ENCODE results near the gene CD70. TPM values are rescaled to one million over a fixed set of nuclear protein-coding genes. Genes with fewer than 3 reads are reported as not detected.

CD70 gene, protein sequence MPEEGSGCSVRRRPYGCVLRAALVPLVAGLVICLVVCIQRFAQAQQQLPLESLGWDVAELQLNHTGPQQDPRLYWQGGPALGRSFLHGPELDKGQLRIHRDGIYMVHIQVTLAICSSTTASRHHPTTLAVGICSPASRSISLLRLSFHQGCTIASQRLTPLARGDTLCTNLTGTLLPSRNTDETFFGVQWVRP
- 4.2 TPM in 1 of 2 replicates, not detected in the other for total RNA-seq

DNA sequence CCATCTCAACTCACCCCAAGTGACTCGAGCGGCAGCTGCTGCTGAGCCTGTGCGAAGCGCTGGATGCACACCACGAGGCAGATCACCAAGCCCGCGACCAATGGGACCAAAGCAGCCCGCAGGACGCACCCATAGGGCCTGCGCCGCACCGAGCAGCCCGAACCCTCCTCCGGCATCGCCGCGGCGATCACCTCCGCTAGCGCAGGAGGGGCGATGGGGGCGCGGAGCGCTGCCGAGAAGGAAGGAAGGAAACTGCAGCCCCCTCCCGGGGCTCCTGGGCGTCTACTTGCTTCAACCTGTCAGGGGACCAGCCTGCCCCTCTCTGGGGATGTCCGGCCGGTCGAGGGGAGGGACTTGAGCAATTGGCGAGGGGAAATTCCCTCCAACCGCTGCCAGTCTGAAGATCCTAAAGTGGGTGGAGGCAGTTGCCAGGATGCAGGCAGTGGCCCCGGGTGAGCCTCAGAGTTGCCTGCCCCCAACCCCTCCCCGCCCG lies at the start of gene CD70:
Gene CD70 (minus strand): TSS at position 324 of the 493 bp plus-strand sequence. CDS start 148 bp downstream, at position 176.

Small RNAs within 50 kb of the gene (small RNA-seq; reads per million reads assigned to genes)
- not detected for gene RF00019

Other genes with a start within 250 kb of the CD70 start
- 38.4 and 43.6 TPM in 2 replicates for gene CLPP, start 229.6 kb downstream of the CD70 start, total RNA-seq
- gene ALKBH7, start 218.4 kb downstream of the CD70 start, total RNA-seq: 43.6 and 49.8 TPM in 2 replicates
- 1.2 and 1.6 TPM in 2 replicates for gene PSPN, start 215.2 kb downstream of the CD70 start, total RNA-seq
- gene GTF2F1, start 198.0 kb downstream of the CD70 start, total RNA-seq: 49.9 and 51.7 TPM in 2 replicates
- gene KHSRP, start 166.3 kb downstream of the CD70 start, total RNA-seq: 65.1 and 85.7 TPM in 2 replicates
- 0.11 TPM in 1 of 2 replicates, not detected in the other for gene SLC25A41, start 157.4 kb downstream of the CD70 start, total RNA-seq
- gene SLC25A23, start 131.4 kb downstream of the CD70 start, total RNA-seq: 27.4 and 29.1 TPM in 2 replicates
- 0.32 TPM in 1 of 2 replicates, not detected in the other for gene CRB3, start 126.9 kb downstream of the CD70 start, total RNA-seq
- not detected in 2 replicates for gene DENND1C, start 109.4 kb downstream of the CD70 start, total RNA-seq
- not detected in 2 replicates for gene TUBB4A, start 88.8 kb downstream of the CD70 start, total RNA-seq
- 2.6 and 5.4 TPM in 2 replicates for gene TNFSF9, start 60.1 kb downstream of the CD70 start, total RNA-seq
- gene TNFSF14, start 79.0 kb upstream of the CD70 start, total RNA-seq: not detected in 2 replicates
- gene C3, start 129.5 kb upstream of the CD70 start, total RNA-seq: 5.4 and 14.7 TPM in 2 replicates
- gene GPR108, start 146.4 kb upstream of the CD70 start, total RNA-seq: 45.1 and 45.2 TPM in 2 replicates
- 49.4 and 52.0 TPM in 2 replicates for gene TRIP10, start 148.5 kb upstream of the CD70 start, total RNA-seq
- gene SH2D3A, start 176.3 kb upstream of the CD70 start, total RNA-seq: not detected in 2 replicates
- not detected in 2 replicates for gene VAV1, start 181.6 kb upstream of the CD70 start, total RNA-seq

All from articular chondrocyte of knee joint (primary cell).